Measurements from ENCODE around the gene HSPA4. TPM values are rescaled to one million over a fixed set of nuclear protein-coding genes. Genes with fewer than 3 reads are reported as not detected.

The HSPA4 gene
- polyA plus RNA-seq, 1 donor from 2014 or later = 75.9 TPM

DNA sequence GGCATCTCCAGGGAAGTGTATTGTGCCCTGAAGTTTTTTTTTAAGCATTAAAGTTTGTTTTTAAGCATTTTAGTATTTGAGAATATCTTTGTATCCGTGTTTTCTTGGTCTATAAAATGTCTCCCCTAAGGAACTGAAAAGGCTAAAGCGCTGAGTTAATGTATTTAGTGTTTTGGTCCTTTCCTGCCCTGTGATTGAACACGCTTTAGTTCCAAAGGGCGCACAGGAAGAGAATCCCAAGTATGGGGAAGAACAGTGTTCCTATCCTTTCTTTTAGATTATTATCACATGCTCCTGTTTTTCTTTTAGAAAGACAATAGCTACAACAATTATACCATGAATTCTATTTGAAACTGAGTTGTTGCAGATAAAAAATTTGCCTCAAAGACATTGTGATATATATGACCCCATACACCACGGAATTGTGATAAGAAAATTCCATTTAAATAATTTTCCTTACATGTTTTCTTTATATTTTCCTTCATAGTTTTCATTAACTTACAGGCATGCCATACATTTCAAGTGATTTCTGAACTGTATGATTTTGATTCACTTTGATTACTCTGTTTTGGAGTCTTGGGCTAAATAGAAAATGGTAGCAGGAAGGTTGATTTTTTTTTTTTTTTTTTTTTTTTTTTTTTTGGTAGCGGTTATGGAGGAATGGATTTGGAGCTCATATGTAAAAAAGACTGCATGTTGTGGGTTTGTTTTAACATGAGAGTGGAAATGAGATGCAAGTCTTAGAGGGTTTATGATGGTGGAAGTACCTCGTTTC lies 3.1 kb downstream of the HSPA4 start:
- peaks cover 4% of the 10 kb centered on the region for H3F3A ChIP-seq (ENCODE audit: insufficient read depth, low read length, poor library complexity, severe bottlenecking)
- no peak overlapping the region for H3K27ac ChIP-seq (ENCODE audit: low read length)
- no peaks in the 10 kb centered on the region for H3K9me3 ChIP-seq (ENCODE audit: low read length)
- no peak for TF ChIP-seq SMC3 (conservative IDR thresholded peaks at IDR 0.05; ENCODE audit: poor library complexity)
- TF ChIP-seq MXI1 (conservative IDR thresholded peaks at IDR 0.05; ENCODE audit: poor library complexity, severe bottlenecking) = no peak
- no peak for TF ChIP-seq EP300 (conservative IDR thresholded peaks at IDR 0.05; ENCODE audit: poor library complexity, severe bottlenecking)
- TF ChIP-seq, protein P1, sequence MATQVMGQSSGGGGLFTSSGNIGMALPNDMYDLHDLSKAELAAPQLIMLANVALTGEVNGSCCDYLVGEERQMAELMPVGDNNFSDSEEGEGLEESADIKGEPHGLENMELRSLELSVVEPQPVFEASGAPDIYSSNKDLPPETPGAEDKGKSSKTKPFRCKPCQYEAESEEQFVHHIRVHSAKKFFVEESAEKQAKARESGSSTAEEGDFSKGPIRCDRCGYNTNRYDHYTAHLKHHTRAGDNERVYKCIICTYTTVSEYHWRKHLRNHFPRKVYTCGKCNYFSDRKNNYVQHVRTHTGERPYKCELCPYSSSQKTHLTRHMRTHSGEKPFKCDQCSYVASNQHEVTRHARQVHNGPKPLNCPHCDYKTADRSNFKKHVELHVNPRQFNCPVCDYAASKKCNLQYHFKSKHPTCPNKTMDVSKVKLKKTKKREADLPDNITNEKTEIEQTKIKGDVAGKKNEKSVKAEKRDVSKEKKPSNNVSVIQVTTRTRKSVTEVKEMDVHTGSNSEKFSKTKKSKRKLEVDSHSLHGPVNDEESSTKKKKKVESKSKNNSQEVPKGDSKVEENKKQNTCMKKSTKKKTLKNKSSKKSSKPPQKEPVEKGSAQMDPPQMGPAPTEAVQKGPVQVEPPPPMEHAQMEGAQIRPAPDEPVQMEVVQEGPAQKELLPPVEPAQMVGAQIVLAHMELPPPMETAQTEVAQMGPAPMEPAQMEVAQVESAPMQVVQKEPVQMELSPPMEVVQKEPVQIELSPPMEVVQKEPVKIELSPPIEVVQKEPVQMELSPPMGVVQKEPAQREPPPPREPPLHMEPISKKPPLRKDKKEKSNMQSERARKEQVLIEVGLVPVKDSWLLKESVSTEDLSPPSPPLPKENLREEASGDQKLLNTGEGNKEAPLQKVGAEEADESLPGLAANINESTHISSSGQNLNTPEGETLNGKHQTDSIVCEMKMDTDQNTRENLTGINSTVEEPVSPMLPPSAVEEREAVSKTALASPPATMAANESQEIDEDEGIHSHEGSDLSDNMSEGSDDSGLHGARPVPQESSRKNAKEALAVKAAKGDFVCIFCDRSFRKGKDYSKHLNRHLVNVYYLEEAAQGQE (IDR thresholded peaks at IDR 0.05; ENCODE audit: borderline replicate concordance) = no peak
- TF ChIP-seq, protein P2, sequence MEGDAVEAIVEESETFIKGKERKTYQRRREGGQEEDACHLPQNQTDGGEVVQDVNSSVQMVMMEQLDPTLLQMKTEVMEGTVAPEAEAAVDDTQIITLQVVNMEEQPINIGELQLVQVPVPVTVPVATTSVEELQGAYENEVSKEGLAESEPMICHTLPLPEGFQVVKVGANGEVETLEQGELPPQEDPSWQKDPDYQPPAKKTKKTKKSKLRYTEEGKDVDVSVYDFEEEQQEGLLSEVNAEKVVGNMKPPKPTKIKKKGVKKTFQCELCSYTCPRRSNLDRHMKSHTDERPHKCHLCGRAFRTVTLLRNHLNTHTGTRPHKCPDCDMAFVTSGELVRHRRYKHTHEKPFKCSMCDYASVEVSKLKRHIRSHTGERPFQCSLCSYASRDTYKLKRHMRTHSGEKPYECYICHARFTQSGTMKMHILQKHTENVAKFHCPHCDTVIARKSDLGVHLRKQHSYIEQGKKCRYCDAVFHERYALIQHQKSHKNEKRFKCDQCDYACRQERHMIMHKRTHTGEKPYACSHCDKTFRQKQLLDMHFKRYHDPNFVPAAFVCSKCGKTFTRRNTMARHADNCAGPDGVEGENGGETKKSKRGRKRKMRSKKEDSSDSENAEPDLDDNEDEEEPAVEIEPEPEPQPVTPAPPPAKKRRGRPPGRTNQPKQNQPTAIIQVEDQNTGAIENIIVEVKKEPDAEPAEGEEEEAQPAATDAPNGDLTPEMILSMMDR (IDR thresholded peaks at IDR 0.05; ENCODE audit: poor library complexity, severe bottlenecking) = no peak
- no peak for TF ChIP-seq POLR2AphosphoS5 (IDR thresholded peaks at IDR 0.05)
- TF ChIP-seq RAD21 (conservative IDR thresholded peaks at IDR 0.05) = no peak
- TF ChIP-seq TAF1 (IDR thresholded peaks at IDR 0.05; ENCODE audit: low read depth) = no peak
- no peak for TF ChIP-seq EZH2 (IDR thresholded peaks at IDR 0.05; ENCODE audit: borderline replicate concordance, insufficient read depth, low read length, poor library complexity, severe bottlenecking)
- no peaks in the 10 kb centered on the region for H3K9me2 ChIP-seq (ENCODE audit: insufficient read depth, low read length)
- peaks cover 75% of the 10 kb centered on the region for H3K79me2 ChIP-seq (replicated peaks; ENCODE audit: insufficient read depth, low read length)
- H3K9ac ChIP-seq (ENCODE audit: low read length) = no peak overlapping the region
- no peaks in the 10 kb centered on the region for H3K27me3 ChIP-seq (ENCODE audit: insufficient read depth, low read depth, low read length)
- H3K36me3 ChIP-seq (ENCODE audit: insufficient read depth, low read length) = no peaks in the 10 kb centered on the region
- peaks cover 3% of the 10 kb centered on the region for H4K20me1 ChIP-seq (ENCODE audit: insufficient read depth)
- no peak overlapping the region for H2AFZ ChIP-seq (ENCODE audit: low read depth, low read length)
- H3K4me3 ChIP-seq (ENCODE audit: low read length) = no peak overlapping the region
- no peak overlapping the region for H3K4me2 ChIP-seq (ENCODE audit: low read length)

DNA sequence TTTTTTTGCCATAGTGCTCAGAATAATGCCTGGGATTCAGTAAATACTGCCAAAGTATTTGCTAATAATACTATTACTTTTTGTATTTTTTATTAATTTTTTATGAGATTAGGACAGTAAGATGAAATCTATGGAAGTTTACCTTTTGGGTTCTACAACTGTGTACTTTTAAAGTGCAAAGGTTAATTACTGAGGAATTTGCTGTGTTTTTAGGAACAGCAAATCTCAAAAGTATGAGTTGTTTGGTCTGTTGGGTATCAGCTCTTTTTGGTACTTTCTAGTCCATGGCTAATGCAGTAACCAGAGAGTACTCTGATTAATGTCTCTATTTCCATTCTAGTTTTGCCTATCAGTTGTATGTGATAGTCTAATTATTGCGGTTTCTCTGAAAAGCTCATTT lies 5.1 kb downstream of the HSPA4 start:
- H3F3A ChIP-seq (ENCODE audit: insufficient read depth, low read length, poor library complexity, severe bottlenecking) = no peaks in the 10 kb centered on the region
- H3K4me3 ChIP-seq (ENCODE audit: low read length) = no peak overlapping the region
- H3K9ac ChIP-seq (ENCODE audit: low read length) = no peak overlapping the region
- no peak overlapping the region for H3K4me2 ChIP-seq (ENCODE audit: low read length)
- no peaks in the 10 kb centered on the region for H3K36me3 ChIP-seq (ENCODE audit: insufficient read depth, low read length)
- no peaks in the 10 kb centered on the region for H3K9me3 ChIP-seq (ENCODE audit: low read length)
- peaks cover 89% of the 10 kb centered on the region for H3K79me2 ChIP-seq (replicated peaks; ENCODE audit: insufficient read depth, low read length)
- H4K20me1 ChIP-seq (ENCODE audit: insufficient read depth) = peaks cover 3% of the 10 kb centered on the region
- H3K27ac ChIP-seq (ENCODE audit: low read length) = no peak overlapping the region
- no peak overlapping the region for H2AFZ ChIP-seq (ENCODE audit: low read depth, low read length)
- no peaks in the 10 kb centered on the region for H3K27me3 ChIP-seq (ENCODE audit: insufficient read depth, low read depth, low read length)
- TF ChIP-seq EP300 (conservative IDR thresholded peaks at IDR 0.05; ENCODE audit: poor library complexity, severe bottlenecking) (no peak), RAD21 (conservative IDR thresholded peaks at IDR 0.05) (no peak), MXI1 (conservative IDR thresholded peaks at IDR 0.05; ENCODE audit: poor library complexity, severe bottlenecking) (no peak), POLR2AphosphoS5 (IDR thresholded peaks at IDR 0.05) (no peak), EZH2 (IDR thresholded peaks at IDR 0.05; ENCODE audit: borderline replicate concordance, insufficient read depth, low read length, poor library complexity, severe bottlenecking) (no peak), SMC3 (conservative IDR thresholded peaks at IDR 0.05; ENCODE audit: poor library complexity) (no peak), TAF1 (IDR thresholded peaks at IDR 0.05; ENCODE audit: low read depth) (no peak)
- TF ChIP-seq, protein P2 (IDR thresholded peaks at IDR 0.05; ENCODE audit: poor library complexity, severe bottlenecking) = no peak
- TF ChIP-seq, protein P1 (IDR thresholded peaks at IDR 0.05; ENCODE audit: borderline replicate concordance) = no peak
- H3K9me2 ChIP-seq (ENCODE audit: insufficient read depth, low read length) = no peaks in the 10 kb centered on the region

Data from neural cell (in vitro differentiated cells).